IMR-90 (cell line): ENCODE results near the gene ENOX1. TPM values are rescaled to one million over a fixed set of nuclear protein-coding genes. Genes with fewer than 3 reads are reported as not detected.

Experiments used
- ATAC-seq: fragments of 200-7000 bp; cut with Tn5 transposase; 2 replicates; pipeline ENCODE4 v1.9.1; 2020; ENCODE audit warnings: low read depth, mild to moderate bottlenecking, moderate library complexity
- BruUV-seq: library from RNA; stranded (reverse); fragments of 400-500 nt; replicated peaks from 2 replicates; lab custom pipeline; 2021; lab: Mats Ljungman, UMichigan
- CTCF ChIA-PET: fragments of 300-600 bp; formaldehyde crosslinking; extraction: SDS; loops from one replicate; lab custom pipeline; 2021; ENCODE audit warnings: antibody characterized with exemption; lab: Yijun Ruan, JAX
- POLR2A ChIA-PET: fragments of 300-600 bp; sonication (Branson Sonifier 250); formaldehyde crosslinking; loops from one replicate; lab custom pipeline; 2022; ENCODE audit warnings: antibody characterized with exemption; ENCODE audit not compliant: unreplicated experiment; lab: Charles Lee
- DNase-seq: peaks from one replicate; pipeline ENCODE4 v3.0.0; 2013
- H2AFZ ChIP-seq: replicated peaks from 2 replicates; pipeline ENCODE3; 2013; ENCODE audit warnings: low read length, mild to moderate bottlenecking; ENCODE audit not compliant: poor library complexity
- H2AK5ac ChIP-seq: 2 replicates; pipeline ENCODE4 v1.6.1; 2013; ENCODE audit warnings: low read depth, low read length, inconsistent platforms
- H2AK9ac ChIP-seq: replicated peaks from 2 replicates; pipeline ENCODE3; 2013; ENCODE audit warnings: mild to moderate bottlenecking, low read depth, low read length, moderate library complexity; ENCODE audit not compliant: poor library complexity
- H2BK120ac ChIP-seq: 2 replicates; pipeline ENCODE4 v1.6.1; 2013; ENCODE audit warnings: low read depth, low read length, inconsistent platforms
- H2BK15ac ChIP-seq: 3 replicates; pipeline ENCODE4 v1.6.1; 2013; ENCODE audit warnings: low read depth, low read length, inconsistent platforms
- H2BK20ac ChIP-seq: 2 replicates; pipeline ENCODE4 v1.6.1; 2013; ENCODE audit warnings: low read depth, mild to moderate bottlenecking, inconsistent platforms, low read length, moderate library complexity
- H2BK5ac ChIP-seq: 2 replicates; pipeline ENCODE4 v1.6.1; 2013; ENCODE audit warnings: mild to moderate bottlenecking, low read depth, low read length, inconsistent platforms; ENCODE audit not compliant: poor library complexity, severe bottlenecking
- H3K14ac ChIP-seq: replicated peaks from 2 replicates; pipeline ENCODE4 v1.6.1; 2013; ENCODE audit warnings: low read depth, low read length, inconsistent platforms
- H3K18ac ChIP-seq: 2 replicates; pipeline ENCODE4 v1.6.1; 2013; ENCODE audit warnings: low read depth, low read length, control low read depth
- H3K23ac ChIP-seq: 2 replicates; pipeline ENCODE4 v1.6.1; 2013; ENCODE audit warnings: low read depth, low read length, inconsistent platforms
- H3K27ac ChIP-seq: 2 replicates; pipeline ENCODE4 v1.5.1; 2013; ENCODE audit warnings: mild to moderate bottlenecking, control low read depth, low read length; ENCODE audit not compliant: insufficient read depth
- H3K27me3 ChIP-seq: 2 replicates; pipeline ENCODE4 v1.6.1; 2013; ENCODE audit warnings: low read length; ENCODE audit not compliant: control insufficient read depth, insufficient read depth
- H3K36me3 ChIP-seq: 2 replicates; pipeline ENCODE4 v1.6.1; 2013; ENCODE audit warnings: low read length, mixed read lengths; ENCODE audit not compliant: control insufficient read depth, insufficient read depth
- H3K4ac ChIP-seq: 2 replicates; pipeline ENCODE4 v1.6.1; 2013; ENCODE audit warnings: low read depth, low read length, inconsistent platforms
- H3K4me1 ChIP-seq: 2 replicates; pipeline ENCODE4 v1.6.1; 2013; ENCODE audit warnings: low read length, mixed read lengths; ENCODE audit not compliant: control insufficient read depth, insufficient read depth
- H3K4me2 ChIP-seq: 2 replicates; pipeline ENCODE4 v1.6.1; 2013; ENCODE audit warnings: low read depth, mild to moderate bottlenecking, control low read depth, low read length, moderate library complexity
- H3K4me3 ChIP-seq: 2 replicates; pipeline ENCODE4 v1.5.1; 2013; ENCODE audit warnings: low read depth, mild to moderate bottlenecking, control low read depth, low read length, moderate library complexity; ENCODE audit not compliant: insufficient read depth
- H3K56ac ChIP-seq: 2 replicates; pipeline ENCODE4 v1.6.1; 2013; ENCODE audit warnings: low read length, inconsistent platforms; ENCODE audit not compliant: insufficient read depth; ENCODE audit errors: extremely low read depth
- H3K79me1 ChIP-seq, 2 experiments: 2 replicates each; pipeline ENCODE4 v1.6.1; 2013; ENCODE audit warnings: low read length in 2 of 2, inconsistent platforms in 1 of 2, low read depth in 1 of 2
- H3K9ac ChIP-seq: 2 replicates; pipeline ENCODE4 v1.6.1; 2013; ENCODE audit warnings: low read depth, low read length, control low read depth
- H3K9me1 ChIP-seq: 2 replicates; pipeline ENCODE4 v1.6.1; 2013; ENCODE audit warnings: low read length, inconsistent platforms; ENCODE audit not compliant: insufficient read depth
- H3K9me3 ChIP-seq: 2 replicates; pipeline ENCODE4 v1.6.1; 2013; ENCODE audit warnings: low read length; ENCODE audit not compliant: control insufficient read depth, insufficient read depth
- H4K20me1 ChIP-seq: 2 replicates; pipeline ENCODE4 v1.6.1; 2013; ENCODE audit warnings: low read length, inconsistent platforms; ENCODE audit not compliant: insufficient read depth
- H4K5ac ChIP-seq: 2 replicates; pipeline ENCODE4 v1.6.1; 2013; ENCODE audit warnings: mild to moderate bottlenecking, low read depth, low read length, control low read depth
- H4K8ac ChIP-seq, 2 experiments: 2 replicates each; pipeline ENCODE4 v1.6.1; 2013; ENCODE audit warnings: low read depth in 2 of 2, low read length in 2 of 2, control low read depth in 1 of 2, inconsistent platforms in 1 of 2
- H4K91ac ChIP-seq: 2 replicates; pipeline ENCODE4 v1.6.1; 2013; ENCODE audit warnings: low read depth, low read length, inconsistent platforms; ENCODE audit not compliant: insufficient read depth
- BHLHE40 ChIP-seq: fragments of 150-350 bp; IDR thresholded peaks from 2 replicates; pipeline ENCODE4 v1.6.1; 2016; ENCODE audit warnings: mild to moderate bottlenecking, low read depth, low read length
- CEBPB ChIP-seq: IDR thresholded peaks from 2 replicates; pipeline ENCODE4 v1.6.1; 2012; ENCODE audit warnings: low read depth, low read length, improper control_type of control experiment
- CHD1 ChIP-seq: IDR thresholded peaks from 2 replicates; pipeline ENCODE4 v1.6.1; 2012; ENCODE audit warnings: low read depth, low read length, improper control_type of control experiment
- CTCF ChIP-seq: conservative IDR thresholded peaks from 2 replicates; pipeline ENCODE4 v1.5.1; 2012; ENCODE audit warnings: mild to moderate bottlenecking, low read depth, low read length, improper control_type of control experiment
- FOS ChIP-seq: fragments of 150-350 bp; IDR thresholded peaks from 2 replicates; pipeline ENCODE4 v1.6.1; 2016; ENCODE audit warnings: low read depth, low read length
- MAFK ChIP-seq: IDR thresholded peaks from 2 replicates; pipeline ENCODE4 v1.6.1; 2012; ENCODE audit warnings: low read depth, low read length, improper control_type of control experiment
- MXI1 ChIP-seq: IDR thresholded peaks from 2 replicates; pipeline ENCODE4 v1.6.1; 2012; ENCODE audit warnings: low read depth, mild to moderate bottlenecking, low read length, moderate library complexity, borderline replicate concordance
- NFE2L2 ChIP-seq: fragments of 150-350 bp; IDR thresholded peaks from 2 replicates; pipeline ENCODE4 v1.6.1; 2016; ENCODE audit warnings: low read depth, mild to moderate bottlenecking, low read length
- POLR2A ChIP-seq: IDR thresholded peaks from 2 replicates; pipeline ENCODE4 v1.6.1; 2012; ENCODE audit warnings: mild to moderate bottlenecking, low read depth, low read length
- RAD21 ChIP-seq: IDR thresholded peaks from 2 replicates; pipeline ENCODE4 v1.6.1; 2012; ENCODE audit warnings: low read length, improper control_type of control experiment
- RCOR1 ChIP-seq: IDR thresholded peaks from 2 replicates; pipeline ENCODE4 v1.6.1; 2012; ENCODE audit warnings: mild to moderate bottlenecking, low read length, improper control_type of control experiment; ENCODE audit not compliant: insufficient replicate concordance
- RFX5 ChIP-seq: IDR thresholded peaks from 2 replicates; pipeline ENCODE4 v1.8.0; 2012; ENCODE audit warnings: low read depth, mild to moderate bottlenecking, low read length, moderate library complexity
- SMC3 ChIP-seq: fragments of 150-350 bp; IDR thresholded peaks from 2 replicates; pipeline ENCODE4 v1.6.1; 2016; ENCODE audit warnings: low read depth, mild to moderate bottlenecking, antibody characterized with exemption, low read length, moderate library complexity
- WGBS, 2 experiments: methylation state at CpG; one replicate each; pipeline versions ENCODE4 v1.1.5 to v1.1.7; 2013; ENCODE audit warnings: missing lambda C conversion rate in 2 of 2; ENCODE audit not compliant: insufficient read length in 1 of 2; ENCODE audit errors: extremely low coverage in 2 of 2; 5-methylcytosine and 5-hydroxymethylcytosine counted together
- dilution Hi-C: fragments of 300-500 bp; cut with HindIII; formaldehyde crosslinking; loops from one replicate; pipeline ENCODE4 v1.14.3; 2018; ENCODE audit warnings: low sequenced_read_pairs; ENCODE audit not compliant: unreplicated experiment
- in situ Hi-C: fragments of 300-500 bp; cut with MboI; formaldehyde crosslinking; loops from 3 replicates; pipeline ENCODE4 v1.14.3; 2019; ENCODE audit warnings: low sequenced_read_pairs, inconsistent platforms, mixed read lengths
- intact Hi-C: fragments of 100-400 bp; cut with micrococcal nuclease; formaldehyde crosslinking; loops from 2 replicates; pipeline ENCODE4 v1.10.0; 2022
- polyA plus RNA-seq, 3 experiments: library from polyadenylated mRNA; depleted of rRNA; stranded (reverse); fragments of >200 nt; gene quantifications; 2 replicates each; pipeline ENCODE4 v1.2.3, GENCODE V29; 2012; ENCODE audit warnings: low replicate concordance in 1 of 3
- total RNA-seq: library from RNA; depleted of rRNA; stranded (reverse); fragments of >200 nt; gene quantifications from 2 replicates; pipeline ENCODE4 v1.2.3, GENCODE V29; 2012
- TF ChIP-seq, protein P1 (sequence below): fragments of 150-350 bp; IDR thresholded peaks from 2 replicates; pipeline ENCODE4 v1.6.1; 2016; ENCODE audit warnings: low read depth, mild to moderate bottlenecking, low read length, moderate library complexity, borderline replicate concordance
- TF ChIP-seq, protein P2 (sequence below): fragments of 150-350 bp; IDR thresholded peaks from 2 replicates; pipeline ENCODE4 v1.6.1; 2017; ENCODE audit warnings: mild to moderate bottlenecking, antibody characterized with exemption, low read length, low read depth

The ENOX1 gene
- total and polyA plus RNA-seq, 2 of the 4 experiments (the other 2 are of a cell fraction), result 0.99 to 1.3 TPM

GRCh38 chr13:43166644-43167457 is 619.9 kb downstream of the ENOX1 start:
- ChIA-PET POLR2A (interaction anchor here (0.6 kb wide), 1 partner anchor 44 kb away, joined by 7 read pairs; no protein-coding TSS in a partner anchor), CTCF (interaction anchor here (0.7 to 1.2 kb wide), 3 partner anchors 13 to 18 kb away, joined by 3 read pairs; no protein-coding TSS in a partner anchor)
- Histone ChIP-seq H3K36me3 (no peaks in the 10 kb centered on the region), H3K4me1 (no peaks in the 10 kb centered on the region), H3K18ac (no peak overlapping the region), H3K9me3 (no peaks in the 10 kb centered on the region), H2AK9ac (no peak overlapping the region), H2BK15ac (no peak overlapping the region), H3K23ac (no peak overlapping the region), H3K4ac (no peak overlapping the region), H2BK20ac (no peak overlapping the region), H3K9ac (no peak overlapping the region), H2BK5ac (no peak overlapping the region), H3K14ac (no peak overlapping the region), H4K8ac (no peak overlapping the region), H3K9me1 (no peaks in the 10 kb centered on the region), H2BK120ac (no peak overlapping the region), H3K4me3 (no peak overlapping the region), H4K5ac (no peak overlapping the region), H4K20me1 (no peaks in the 10 kb centered on the region), H2AFZ (no peak overlapping the region), H3K27ac (no peak overlapping the region), H3K27me3 (no peaks in the 10 kb centered on the region; the same call in 1 of the 2 replicates), H3K4me2 (no peak overlapping the region), H3K79me1 (no peaks in the 10 kb centered on the region), H3K56ac (no peak overlapping the region), H4K91ac (no peak overlapping the region), H2AK5ac (no peak overlapping the region)
- TF ChIP-seq, protein P1, sequence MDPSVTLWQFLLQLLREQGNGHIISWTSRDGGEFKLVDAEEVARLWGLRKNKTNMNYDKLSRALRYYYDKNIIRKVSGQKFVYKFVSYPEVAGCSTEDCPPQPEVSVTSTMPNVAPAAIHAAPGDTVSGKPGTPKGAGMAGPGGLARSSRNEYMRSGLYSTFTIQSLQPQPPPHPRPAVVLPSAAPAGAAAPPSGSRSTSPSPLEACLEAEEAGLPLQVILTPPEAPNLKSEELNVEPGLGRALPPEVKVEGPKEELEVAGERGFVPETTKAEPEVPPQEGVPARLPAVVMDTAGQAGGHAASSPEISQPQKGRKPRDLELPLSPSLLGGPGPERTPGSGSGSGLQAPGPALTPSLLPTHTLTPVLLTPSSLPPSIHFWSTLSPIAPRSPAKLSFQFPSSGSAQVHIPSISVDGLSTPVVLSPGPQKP, result no peak
- no peak for TF ChIP-seq CTCF
- no peak for TF ChIP-seq SMC3
- no peak for TF ChIP-seq CEBPB
- TF ChIP-seq POLR2A, result no peak
- no peak for TF ChIP-seq MXI1
- no peak for TF ChIP-seq BHLHE40
- TF ChIP-seq RFX5, result no peak
- no peak for TF ChIP-seq FOS
- no peak for TF ChIP-seq RAD21
- TF ChIP-seq, protein P2, sequence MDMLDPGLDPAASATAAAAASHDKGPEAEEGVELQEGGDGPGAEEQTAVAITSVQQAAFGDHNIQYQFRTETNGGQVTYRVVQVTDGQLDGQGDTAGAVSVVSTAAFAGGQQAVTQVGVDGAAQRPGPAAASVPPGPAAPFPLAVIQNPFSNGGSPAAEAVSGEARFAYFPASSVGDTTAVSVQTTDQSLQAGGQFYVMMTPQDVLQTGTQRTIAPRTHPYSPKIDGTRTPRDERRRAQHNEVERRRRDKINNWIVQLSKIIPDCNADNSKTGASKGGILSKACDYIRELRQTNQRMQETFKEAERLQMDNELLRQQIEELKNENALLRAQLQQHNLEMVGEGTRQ, result no peak
- TF ChIP-seq NFE2L2, result no peak
- no peak for TF ChIP-seq RCOR1
- TF ChIP-seq CHD1, result no peak
- no peak for TF ChIP-seq MAFK
- ATAC-seq (no peak), DNase-seq (no peak)
- intact Hi-C loops (no loop called here), in situ Hi-C loops (no loop called here), dilution Hi-C loops (no loop called here)
- no CpG with 5 or more reads among the region's 6 CpGs for WGBS, 2 experiments
- no TSS peak for BruUV-seq
